ENCODE measurements around the gene GALR3.
A peak's percentile ranks its signal among the peaks of the same experiment; 100 is the strongest.
"Not testable (repeated sequence)": the region's sequence is repeated elsewhere in the genome, so short reads cannot be mapped to it uniquely, and the experiment has no call there.

Gene GALR3, protein sequence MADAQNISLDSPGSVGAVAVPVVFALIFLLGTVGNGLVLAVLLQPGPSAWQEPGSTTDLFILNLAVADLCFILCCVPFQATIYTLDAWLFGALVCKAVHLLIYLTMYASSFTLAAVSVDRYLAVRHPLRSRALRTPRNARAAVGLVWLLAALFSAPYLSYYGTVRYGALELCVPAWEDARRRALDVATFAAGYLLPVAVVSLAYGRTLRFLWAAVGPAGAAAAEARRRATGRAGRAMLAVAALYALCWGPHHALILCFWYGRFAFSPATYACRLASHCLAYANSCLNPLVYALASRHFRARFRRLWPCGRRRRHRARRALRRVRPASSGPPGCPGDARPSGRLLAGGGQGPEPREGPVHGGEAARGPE

DNA sequence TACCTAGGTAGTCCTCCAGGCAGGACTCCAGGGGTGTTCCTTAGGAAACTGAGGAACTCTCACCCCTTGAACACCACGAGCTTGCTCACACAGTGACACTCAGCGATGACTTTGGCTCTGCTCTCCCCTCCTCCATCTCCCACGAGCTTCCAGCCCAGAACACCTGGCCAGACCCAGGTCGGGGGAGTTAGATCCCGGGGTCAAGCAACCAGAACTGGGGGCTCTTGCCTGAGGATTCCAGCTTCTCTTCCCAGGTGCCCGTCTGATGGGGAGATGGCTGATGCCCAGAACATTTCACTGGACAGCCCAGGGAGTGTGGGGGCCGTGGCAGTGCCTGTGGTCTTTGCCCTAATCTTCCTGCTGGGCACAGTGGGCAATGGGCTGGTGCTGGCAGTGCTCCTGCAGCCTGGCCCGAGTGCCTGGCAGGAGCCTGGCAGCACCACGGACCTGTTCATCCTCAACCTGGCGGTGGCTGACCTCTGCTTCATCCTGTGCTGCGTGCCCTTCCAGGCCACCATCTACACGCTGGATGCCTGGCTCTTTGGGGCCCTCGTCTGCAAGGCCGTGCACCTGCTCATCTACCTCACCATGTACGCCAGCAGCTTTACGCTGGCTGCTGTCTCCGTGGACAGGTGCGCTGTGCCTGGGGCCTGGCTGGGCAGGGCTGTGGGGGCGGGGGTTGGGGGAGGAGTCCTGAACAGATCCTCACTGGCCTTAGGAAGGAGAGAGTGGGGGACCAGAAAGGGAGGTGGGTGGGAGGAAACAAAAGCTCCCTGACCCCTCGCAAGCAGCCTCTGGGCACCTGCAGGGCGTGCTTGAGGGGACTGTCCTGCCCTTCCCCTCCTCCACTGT, at the start of gene GALR3:
Gene GALR3, plus strand, starts transcription at position 249 of the 852 bp plus-strand sequence. Its CDS starts 25 bp downstream, at position 274.
- DNase-seq, result no peak

DNA sequence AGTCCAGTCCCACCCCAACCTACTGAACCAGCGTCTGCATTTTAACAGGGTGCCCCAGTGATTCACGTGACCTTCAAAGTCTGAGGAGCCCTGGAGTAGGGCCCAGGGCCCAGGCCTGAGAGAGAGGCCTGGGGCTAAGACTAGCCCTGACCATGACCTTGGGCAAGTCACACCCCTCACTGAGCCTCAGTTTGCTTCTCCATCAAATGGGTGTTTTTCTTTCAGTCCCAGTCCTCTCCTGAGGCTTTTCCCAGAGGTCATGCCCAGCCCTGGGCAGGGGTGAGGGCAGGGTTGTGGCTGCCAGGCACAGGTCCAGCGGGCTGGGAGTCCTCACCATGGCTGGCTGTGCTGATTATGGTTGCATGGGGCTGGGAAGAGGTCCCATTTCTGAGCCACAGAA, 48.5 kb upstream of the GALR3 start:
- no peak for DNase-seq

DNA sequence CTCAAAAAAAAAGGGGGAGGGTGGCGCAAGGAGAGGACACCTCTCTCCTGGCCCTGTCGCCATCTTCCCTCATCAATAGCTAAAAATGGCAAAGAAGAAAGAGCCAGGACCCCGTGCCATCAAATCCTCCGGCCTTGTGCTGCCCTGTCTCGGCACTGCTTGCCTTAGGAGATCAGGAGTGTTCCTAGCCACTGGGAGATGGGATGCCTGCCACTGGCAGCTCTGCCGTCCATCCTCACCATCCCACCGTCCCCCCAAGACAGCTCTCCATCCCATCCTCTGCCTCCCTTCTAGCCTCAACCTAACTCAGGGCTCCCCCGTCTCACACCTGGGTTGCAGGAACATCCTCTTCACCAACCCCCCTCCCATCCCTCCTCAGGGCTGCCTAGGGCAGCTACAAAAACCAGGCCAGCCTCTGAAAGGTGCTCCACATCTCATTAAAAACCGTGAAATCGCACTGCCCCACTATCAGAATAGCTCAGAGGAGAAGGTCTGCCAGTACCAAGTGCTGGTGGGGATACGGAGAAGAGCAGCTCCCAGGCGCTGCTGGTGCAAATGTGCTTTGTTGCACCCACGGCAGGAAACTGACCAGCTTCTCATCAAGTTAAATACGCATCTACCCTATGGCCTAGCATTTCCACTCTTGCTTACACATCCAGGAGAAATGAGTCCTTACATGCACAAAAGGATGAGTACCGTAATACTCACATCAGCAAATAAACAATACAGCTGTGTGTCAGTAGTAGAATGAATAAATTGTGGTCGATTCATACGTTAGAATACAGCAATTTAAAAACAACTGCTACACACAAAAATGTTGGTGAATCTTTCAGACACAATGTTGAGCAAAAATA, 47.2 kb upstream of the GALR3 start:
- DNase-seq, result no peak

DNA sequence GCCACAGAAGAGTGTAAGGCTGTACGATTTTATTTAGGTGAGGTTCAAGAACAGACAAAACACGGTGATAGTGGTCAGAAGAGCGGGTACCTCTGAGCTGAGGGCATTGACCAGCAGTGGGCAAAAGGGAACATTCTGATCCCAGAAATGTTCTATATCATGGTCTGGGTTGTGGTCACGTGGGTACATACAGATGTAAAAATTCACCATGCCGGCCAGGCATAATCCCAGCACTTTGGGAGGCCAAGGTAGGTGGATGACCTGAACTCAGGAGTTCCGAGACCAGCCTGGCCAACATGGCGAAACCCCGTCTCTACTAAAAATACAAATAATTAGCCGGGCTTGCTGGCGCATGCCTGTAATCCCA, 46.6 kb upstream of the GALR3 start:
- no peak for DNase-seq

DNA sequence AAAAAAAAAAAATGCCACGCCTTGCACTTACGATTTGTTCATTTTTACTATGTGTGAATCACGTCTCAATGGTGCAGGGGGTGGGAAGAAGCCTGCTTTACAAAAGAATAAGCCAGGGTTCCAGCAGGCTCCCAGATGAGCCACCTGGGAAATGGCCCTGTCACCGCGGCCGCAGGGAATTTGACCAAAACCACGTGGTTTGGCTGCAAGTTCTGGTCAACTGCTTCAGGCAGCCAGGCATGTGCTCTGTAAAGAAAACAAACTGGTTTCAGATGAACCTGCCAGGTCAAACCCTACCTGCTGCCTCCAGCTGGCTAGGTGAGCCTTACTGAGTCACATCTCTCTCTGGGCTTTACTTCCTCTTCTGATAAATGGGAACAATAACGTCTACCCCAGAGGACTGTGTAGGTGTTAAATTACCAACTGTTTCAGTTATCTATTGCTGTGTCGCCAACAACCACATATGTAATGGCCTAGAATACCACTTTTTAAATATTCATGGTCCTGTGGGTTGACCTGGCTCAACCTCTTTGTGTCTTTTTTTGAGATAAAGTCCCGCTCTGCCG, 46.0 kb upstream of the GALR3 start:
- DNase-seq, result no peak

DNA sequence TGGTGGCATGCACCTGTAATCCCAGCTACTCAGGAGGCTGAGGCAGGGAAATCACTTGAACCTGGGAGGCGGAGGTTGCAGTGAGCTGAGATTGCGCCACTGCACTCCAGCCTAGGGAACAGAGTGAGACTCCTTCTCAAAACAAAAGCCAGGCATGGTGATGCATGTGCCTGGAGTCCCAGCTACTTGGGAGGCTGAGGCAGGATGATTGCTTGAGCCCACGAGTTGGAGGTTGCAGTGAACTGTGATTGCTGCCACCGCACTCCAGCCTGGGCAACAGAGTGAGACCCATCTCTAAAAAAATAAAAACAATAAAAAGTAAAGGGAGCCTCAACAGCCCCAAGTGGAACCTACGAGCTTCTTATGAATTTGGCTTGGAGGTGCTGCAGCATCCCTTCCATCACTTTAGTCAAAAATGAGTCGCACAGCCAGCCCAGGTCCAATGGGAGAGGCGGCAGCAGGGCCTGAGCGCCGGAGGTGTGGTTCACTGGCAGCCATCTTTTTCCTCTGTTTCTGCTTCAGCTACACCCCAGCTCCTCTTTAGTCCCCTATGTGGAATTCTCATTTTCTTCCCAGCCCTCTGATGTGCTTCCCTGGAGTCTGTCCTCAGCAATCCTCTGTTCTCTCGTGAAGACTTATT, 44.7 kb upstream of the GALR3 start:
- no peak for DNase-seq

DNA sequence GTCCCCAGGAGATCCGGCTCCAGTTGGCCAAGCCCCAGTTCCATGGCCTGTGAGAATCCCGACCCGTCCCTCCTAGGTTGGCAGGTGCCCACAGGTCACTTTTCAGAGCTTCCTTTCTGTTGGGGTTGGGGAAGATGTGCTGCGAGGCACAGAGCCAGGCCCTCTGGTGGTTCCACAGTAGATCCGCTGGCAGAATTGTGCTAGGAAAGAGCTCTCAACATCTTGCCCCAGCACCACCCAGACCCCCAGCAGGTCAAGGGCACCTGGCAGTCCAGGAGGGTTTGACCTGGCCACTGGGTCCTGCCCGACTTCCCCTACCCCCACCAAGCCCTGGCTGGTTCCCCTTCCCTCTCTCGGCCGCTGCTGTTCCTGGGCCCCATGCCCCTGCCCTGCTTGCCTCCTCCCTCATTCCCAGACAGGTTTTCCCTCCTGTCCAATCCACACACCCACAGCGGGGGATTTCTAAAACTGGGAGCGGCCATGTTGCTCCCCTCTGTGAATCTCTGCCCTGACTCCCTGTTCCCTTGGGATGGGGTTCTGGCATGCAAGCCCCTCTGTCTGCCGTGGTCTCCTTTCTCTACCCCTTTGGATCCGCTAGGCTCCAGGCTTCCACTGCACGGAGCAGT, 41.6 kb upstream of the GALR3 start:
- no peak for DNase-seq

DNA sequence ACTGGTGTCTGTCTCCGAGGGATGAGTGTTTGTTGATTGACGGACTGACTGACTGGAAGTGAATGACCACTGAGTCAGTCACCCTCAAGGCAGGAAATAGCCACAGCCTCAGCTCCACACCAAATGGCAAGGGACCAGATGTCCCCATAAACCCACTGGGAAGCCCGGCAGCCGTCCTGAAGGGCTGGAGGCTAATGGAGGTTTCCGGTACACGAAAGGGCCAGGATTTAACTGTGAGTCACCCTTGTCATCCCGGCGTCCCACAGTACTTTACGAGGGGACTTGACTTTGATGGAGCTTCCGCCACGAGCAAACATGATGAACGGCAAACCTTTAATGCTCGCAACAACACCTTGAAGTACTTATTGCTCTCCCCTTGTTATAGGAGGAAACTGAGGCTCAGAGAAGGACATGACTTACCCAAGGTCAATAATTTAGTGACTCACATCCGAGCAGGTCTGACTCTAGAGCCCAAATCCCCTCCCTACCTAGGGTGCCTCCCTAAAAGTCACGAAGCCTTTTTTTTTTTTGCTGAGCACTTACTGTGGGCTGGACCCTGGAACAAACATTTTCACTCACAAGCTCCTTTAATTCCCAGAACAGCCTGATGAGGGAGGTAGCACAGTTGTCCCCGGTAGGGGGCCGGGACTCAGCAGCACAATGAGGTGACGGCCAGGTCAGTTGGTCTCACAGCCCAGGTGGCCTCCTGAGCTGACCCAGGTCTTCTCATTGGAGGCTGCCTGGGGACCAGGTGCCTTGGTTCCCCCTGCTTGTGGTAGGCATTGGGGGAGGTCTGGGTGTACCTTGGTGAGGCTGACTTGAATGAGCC, 40.6 kb upstream of the GALR3 start:
- no peak for DNase-seq

DNA sequence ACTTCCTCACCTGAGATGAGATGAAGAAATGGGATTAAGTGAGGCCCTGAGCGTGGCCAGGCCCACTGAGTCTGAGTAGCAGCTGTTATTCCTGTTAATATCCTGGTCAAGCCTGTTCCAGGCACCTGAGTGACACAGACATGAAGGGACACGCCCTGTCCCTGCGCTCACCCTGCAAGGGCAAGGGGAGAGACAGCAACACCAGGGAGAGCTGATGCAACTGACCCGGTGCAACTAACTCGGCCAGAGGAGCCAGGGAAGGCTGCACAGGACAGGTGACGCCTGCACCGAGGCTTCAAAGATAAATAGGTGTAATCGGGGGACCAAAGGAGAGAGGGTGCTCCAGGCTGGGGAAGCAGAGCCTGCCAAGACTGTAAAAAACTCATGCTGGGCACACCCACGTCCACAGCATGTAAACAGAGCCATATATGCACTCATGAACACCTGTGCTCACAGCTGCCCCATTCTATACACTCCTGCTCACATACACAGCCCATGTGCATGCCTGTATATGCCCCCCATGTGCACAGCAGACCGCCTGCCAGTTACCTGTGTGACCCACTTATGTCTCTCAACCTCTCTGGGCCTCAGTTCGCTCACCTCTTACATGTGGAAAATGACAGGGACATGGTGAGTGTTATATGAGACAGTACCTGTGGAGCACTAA, 38.2 kb upstream of the GALR3 start:
- DNase-seq, result no peak

DNA sequence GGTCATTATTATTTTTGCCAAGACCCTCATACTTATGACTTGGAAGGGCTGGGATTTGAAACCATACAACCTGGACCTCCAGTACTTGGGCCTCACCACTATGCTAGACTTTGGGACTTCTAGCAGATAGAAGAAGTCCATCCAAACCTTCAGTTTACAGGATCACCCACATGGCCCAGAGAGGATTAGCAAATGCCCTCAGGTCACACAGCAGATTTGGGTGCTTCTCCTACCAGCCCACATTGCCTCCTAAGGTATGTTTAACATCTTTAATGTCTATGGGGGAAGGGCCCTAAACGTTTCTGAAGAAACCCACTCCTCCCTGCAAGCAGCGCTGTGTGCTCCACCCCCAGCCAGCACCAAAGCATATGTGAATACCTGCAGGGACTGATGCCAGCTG, 32.9 kb upstream of the GALR3 start:
- no peak for DNase-seq

DNA sequence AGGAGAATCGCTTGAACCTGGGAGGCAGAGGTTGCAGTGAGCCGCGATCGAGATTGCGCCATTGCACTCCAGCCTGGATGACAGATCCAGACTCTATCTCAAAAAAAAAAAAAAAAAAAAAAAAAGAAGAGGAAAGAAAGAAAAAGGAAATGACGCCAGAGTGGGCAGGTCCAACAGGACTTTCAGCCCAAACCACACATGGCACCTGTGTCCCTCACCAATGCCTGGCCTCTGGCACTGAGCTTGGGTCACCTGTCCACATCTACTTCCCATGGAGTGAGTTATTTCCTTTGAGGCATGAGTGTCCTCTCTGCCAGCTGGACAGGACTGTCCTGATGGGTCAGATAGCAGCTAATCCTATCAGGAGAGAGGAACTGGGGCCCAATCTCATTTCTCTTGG, 30.7 kb upstream of the GALR3 start:
- no peak for DNase-seq

DNA sequence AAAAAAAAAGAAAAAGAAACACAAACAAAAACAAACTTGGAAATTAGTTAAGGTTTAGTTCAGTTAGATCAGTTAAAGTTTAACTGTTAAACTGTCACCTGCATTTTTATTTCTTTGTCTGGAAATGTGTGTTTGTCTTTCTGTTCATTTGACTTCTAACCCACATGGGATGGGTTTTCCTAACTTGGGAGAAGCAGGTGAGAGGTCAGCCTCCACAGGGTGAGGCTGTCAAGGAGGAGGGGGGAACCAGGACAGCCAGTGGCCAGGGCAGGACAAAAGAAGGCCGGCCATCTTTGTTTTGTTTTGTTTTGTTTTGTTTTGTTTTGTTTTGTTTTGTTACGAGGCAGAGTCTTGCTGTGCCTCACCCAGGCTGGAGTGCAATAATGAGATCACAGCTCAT, 28.8 kb upstream of the GALR3 start:
- DNase-seq, result no peak

DNA sequence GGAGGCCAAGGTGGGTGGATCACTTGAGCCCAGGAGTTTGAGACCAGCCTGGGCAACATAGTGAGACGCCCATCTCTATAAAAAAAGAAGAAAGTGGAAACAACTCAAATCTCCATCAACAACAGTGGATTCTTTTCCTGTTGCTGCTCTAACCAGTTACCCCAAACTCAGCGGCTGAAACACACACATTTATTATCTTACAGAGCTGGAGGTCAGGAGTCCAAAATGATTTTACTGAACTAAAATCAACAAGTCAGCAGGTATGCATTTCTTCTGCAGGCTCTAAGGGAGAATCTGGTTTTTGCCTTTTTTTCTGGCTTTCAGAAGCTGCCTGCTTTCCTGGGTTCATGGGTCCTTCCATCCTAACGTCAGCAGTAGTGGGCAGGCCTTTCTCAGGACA, 27.1 kb upstream of the GALR3 start:
- no peak for DNase-seq

DNA sequence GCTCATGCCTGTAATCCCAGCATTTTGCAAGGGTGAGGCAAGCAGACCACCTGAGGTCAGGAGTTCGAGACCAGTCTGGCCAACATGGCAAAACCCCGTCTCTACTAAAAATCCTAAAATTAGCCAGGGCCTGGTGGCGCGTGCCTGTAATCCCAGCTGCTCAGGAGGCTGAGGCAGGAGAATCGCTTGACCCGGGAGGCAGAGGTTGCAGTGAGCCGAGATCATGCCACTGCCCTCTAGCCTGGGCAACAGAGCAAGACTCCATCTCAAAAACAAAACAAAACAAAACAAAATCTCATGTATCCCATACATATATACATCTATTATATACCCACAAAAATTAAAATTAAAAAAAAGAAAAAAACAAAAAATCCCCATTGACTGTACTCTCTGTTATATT, 25.9 kb upstream of the GALR3 start:
- not testable (repeated sequence) for DNase-seq

DNA sequence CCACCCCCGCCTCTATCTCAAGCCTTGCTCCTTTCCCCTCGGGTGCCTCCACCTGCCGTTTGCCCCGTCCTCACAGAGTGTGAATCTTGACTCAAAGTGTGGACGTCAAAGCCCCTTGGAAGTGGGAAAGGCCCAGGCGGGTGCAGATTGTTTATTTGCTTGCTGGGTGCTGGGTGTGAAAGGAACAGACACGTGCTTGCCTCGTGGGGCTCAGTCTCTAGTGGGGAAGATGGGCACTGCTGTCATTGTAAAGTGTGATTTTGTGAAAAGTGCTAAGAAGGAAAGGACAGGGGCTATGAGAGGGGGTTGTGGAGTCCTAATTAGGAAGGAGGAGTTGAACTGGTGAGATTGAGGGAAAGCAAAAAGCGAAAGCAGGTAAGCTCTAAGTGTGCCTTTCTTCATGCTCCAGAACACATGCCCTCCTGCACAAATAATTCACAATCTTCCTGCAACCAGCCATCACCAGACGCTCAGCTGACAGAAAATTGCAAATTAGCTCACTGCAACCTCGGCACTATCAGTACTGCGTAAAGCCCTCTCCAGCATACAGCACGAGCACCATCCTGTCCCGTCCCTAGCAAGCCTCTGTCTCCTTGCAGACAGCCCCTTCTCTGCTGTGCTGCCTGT, 25.2 kb upstream of the GALR3 start:
- DNase-seq, result no peak

DNA sequence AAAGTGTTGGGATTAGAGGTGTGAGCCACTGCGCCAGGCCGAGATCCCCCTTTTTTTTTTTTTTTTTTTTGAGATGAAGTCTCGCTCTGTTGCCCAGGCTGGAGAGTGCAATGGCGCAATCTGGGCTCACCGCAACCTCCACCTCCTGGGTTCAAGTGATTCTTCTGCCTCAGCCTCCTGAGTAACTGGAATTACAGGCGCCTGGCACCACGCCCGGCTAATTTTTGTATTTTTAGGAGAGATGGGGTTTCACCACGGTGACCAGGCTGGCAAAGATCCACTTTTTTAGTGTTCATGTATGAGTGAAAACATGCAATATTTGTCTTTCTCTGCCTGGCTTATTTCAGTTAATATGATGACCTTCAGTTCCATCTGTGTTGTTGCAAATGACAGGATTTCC, 23.2 kb upstream of the GALR3 start:
- not testable (repeated sequence) for DNase-seq

DNA sequence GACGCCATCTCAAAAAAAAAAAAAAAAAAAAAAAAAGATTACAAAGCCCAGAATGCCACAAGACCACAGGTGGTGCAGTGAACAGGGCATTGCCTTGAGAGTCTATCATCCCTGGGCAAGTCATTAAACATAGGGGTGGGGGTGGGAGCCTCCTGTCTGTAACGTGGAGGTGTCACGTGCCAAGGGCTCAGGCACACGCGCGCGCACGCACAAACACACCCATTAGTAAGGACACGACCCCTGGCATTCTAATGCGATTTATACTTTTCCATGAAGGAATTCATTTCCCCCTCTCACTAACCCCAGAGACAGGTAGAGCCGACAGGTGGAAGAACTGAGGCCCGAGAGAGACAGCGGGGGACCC, 21.3 kb upstream of the GALR3 start:
- DNase-seq, result no peak

DNA sequence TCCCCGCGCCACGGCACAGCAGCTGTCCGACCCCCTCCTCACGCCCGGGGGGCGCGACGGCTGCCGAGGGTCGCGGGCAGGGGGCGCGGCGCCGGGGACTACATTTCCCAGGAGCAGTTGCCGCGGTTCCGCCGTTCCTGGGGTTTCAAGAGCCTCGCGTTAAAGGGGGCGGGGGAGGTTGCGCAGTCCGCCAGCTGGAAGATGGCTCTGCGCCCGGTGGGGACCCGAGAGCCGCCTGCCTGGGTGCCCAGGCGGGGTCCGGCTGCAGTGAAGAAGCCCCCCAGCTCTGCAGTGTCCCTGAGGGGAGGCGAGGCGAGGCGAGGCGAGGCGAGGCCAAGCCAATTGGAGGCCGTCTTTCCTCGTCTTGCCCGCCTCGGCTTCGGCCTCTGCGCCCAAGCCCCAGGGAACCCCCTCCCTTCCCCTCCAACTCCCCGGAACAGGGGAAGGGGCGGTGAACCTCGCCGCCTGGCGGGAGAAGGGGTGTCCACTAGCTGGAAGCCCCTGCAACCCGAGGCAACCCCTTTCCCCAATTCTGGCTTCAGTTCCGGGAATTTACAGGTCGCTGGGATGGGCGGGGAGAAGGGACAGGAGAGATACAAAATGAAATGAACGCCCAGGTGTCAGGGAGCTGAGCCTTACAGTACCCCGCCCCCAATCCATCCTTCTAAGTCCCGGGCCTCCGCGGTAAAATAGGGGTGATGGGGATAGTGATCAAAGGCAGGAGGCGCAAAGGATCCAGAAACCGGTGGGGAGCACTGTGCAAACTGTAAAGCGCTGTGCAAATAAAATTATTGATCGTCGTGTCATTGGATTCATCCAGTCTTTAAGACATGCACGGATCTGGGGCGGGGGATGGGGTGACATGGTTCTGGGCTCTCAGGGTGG, 20.6 kb upstream of the GALR3 start:
- DNase-seq, result peak; percentile 80

DNA sequence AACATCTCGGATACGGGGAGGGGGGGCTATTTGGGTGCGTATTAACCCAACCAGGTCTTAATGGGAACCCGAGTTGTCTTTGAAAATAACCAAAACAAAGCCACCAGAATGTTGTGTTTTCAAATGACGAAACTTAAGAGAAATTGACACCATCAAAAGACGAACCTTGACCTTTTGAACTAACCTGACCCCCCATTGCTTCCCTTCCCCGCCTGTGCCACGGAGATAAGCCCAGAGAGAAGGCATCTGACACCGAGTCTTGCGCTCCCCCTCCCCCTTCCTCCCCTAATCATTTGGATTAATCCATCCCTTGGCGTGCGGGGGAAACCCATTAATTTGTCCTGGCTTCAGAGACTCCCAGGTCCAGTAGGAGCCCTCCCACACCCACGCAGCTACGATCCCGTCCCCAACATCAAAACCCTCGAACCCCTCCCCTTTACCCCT, 20.0 kb upstream of the GALR3 start:
- DNase-seq, result no peak
